Thyroid gland (tissue), 4 donors: ENCODE measurements around the gene THBS1.

ENCODE experiments used
- POLR2A ChIP-seq, 2 donors: fragments of 450-650 bp; IDR thresholded peaks; one replicate each; pipeline ENCODE4 v1.6.1; 2017; ENCODE audit warnings: antibody characterized with exemption in 2 of 2, mild to moderate bottlenecking in 2 of 2, moderate library complexity in 1 of 2
- TF ChIP-seq, protein P1 (sequence below), 6 experiments: fragments of 200-600 bp in 3 of 6; fragments of 450-650 bp in 3 of 6; sonication (generic) in 3 of 6; IDR thresholded peaks; one replicate each; pipeline ENCODE4 v1.5.1; 2016 to 2019; ENCODE audit warnings: antibody characterized with exemption in 6 of 6, mild to moderate bottlenecking in 2 of 6, inconsistent platforms in 1 of 6, moderate library complexity in 1 of 6

DNA sequence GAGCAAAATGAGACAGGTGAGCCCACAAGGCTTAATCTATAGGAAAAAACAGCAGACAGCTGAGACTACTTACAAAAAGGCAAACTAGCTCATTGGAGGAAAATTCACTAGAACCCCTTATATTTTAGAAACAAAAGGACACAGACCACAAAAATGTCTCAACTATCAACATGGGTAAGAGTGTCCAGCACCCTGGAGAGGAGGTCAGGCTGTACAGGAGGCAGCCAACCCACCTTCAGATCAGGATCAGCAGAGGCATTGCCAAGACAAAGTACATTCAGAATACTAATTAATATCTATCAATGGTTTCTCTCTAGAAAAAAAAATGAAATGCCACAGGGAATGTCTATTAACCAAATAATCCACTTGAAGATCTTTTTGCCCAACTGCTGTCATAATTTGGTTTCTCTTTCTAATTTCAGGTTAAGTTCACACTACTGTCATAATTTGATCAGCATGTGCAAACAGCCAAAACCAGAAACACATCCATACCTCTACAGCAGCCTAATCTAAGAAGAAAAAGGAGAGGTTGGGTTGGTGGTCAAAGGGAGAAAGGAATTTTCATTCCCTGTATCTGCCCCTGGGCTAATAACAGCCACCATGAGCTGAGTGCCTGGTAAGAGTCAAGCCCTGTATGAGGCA, 26.0 kb upstream of the THBS1 start:
- TF ChIP-seq, protein P1, sequence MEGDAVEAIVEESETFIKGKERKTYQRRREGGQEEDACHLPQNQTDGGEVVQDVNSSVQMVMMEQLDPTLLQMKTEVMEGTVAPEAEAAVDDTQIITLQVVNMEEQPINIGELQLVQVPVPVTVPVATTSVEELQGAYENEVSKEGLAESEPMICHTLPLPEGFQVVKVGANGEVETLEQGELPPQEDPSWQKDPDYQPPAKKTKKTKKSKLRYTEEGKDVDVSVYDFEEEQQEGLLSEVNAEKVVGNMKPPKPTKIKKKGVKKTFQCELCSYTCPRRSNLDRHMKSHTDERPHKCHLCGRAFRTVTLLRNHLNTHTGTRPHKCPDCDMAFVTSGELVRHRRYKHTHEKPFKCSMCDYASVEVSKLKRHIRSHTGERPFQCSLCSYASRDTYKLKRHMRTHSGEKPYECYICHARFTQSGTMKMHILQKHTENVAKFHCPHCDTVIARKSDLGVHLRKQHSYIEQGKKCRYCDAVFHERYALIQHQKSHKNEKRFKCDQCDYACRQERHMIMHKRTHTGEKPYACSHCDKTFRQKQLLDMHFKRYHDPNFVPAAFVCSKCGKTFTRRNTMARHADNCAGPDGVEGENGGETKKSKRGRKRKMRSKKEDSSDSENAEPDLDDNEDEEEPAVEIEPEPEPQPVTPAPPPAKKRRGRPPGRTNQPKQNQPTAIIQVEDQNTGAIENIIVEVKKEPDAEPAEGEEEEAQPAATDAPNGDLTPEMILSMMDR (IDR thresholded peaks at IDR 0.05), result no peak
- TF ChIP-seq POLR2A (IDR thresholded peaks at IDR 0.05), result no peak
